Measurements from ENCODE around the gene VAMP2.

Gene VAMP2

GRCh38 chr17:8120520-8121406 lies 42.0 kb downstream of the VAMP2 start:
- DNase-seq, result peak; percentile 66
- TF ChIP-seq, protein P1, sequence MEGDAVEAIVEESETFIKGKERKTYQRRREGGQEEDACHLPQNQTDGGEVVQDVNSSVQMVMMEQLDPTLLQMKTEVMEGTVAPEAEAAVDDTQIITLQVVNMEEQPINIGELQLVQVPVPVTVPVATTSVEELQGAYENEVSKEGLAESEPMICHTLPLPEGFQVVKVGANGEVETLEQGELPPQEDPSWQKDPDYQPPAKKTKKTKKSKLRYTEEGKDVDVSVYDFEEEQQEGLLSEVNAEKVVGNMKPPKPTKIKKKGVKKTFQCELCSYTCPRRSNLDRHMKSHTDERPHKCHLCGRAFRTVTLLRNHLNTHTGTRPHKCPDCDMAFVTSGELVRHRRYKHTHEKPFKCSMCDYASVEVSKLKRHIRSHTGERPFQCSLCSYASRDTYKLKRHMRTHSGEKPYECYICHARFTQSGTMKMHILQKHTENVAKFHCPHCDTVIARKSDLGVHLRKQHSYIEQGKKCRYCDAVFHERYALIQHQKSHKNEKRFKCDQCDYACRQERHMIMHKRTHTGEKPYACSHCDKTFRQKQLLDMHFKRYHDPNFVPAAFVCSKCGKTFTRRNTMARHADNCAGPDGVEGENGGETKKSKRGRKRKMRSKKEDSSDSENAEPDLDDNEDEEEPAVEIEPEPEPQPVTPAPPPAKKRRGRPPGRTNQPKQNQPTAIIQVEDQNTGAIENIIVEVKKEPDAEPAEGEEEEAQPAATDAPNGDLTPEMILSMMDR (IDR thresholded peaks at IDR 0.05; ENCODE audit: low read depth, low read length, missing control alignments), result peak; percentile 63
- in situ Hi-C loops (cut with HindIII; ENCODE audit: low pct_ligation_motif_present, low sequenced_read_pairs), result no loop called here
- Histone ChIP-seq H3K27me3 (replicated peaks) (peaks cover 8% of the 10 kb centered on the region), H3K36me3 (replicated peaks) (no peaks in the 10 kb centered on the region), H3K4me3 (ENCODE audit: low read depth, low read length) (peak overlapping the region; percentile 66), H3K27ac (no peak overlapping the region)

GRCh38 chr17:8119581-8120519 lies 42.9 kb downstream of the VAMP2 start:
- Histone ChIP-seq H3K27ac (no peak overlapping the region), H3K36me3 (replicated peaks) (no peaks in the 10 kb centered on the region), H3K4me3 (ENCODE audit: low read depth, low read length) (peak overlapping the region; percentile 66), H3K27me3 (replicated peaks) (peaks cover 11% of the 10 kb centered on the region)
- TF ChIP-seq, protein P1 (IDR thresholded peaks at IDR 0.05; ENCODE audit: low read depth, low read length, missing control alignments), result no peak
- in situ Hi-C loops (cut with HindIII; ENCODE audit: low pct_ligation_motif_present, low sequenced_read_pairs), result loop anchor here (10.0 kb wide), 1 partner anchor 65 kb away; no protein-coding TSS in a partner anchor
- peak; percentile 89 for DNase-seq

- Histone ChIP-seq H3K27ac (no peak overlapping the region), H3K27me3 (replicated peaks) (peaks cover 11% of the 10 kb centered on the region), H3K36me3 (replicated peaks) (no peaks in the 10 kb centered on the region), H3K4me3 (ENCODE audit: low read depth, low read length) (peak overlapping the region; percentile 65)
- TF ChIP-seq, protein P1 (IDR thresholded peaks at IDR 0.05; ENCODE audit: low read depth, low read length, missing control alignments), result peak; percentile 94
- in situ Hi-C loops (cut with HindIII; ENCODE audit: low pct_ligation_motif_present, low sequenced_read_pairs), result loop anchor here (10.0 kb wide), 1 partner anchor 64 kb away; no protein-coding TSS in a partner anchor
- peak; percentile 85 for DNase-seq
These were observed 43.8 kb downstream of the VAMP2 start for GRCh38 chr17:8118769-8119580.

GRCh38 chr17:8117980-8118768 lies 44.6 kb downstream of the VAMP2 start, which contains the start of gene ALOXE3:
Gene ALOXE3 (minus strand): TSS chr17:8118514. CDS start chr17:8117990, 524 bp downstream.
- peak within 1 kb of the TSS; percentile 65 for H3K4me3 ChIP-seq (ENCODE audit: low read depth, low read length)
- in situ Hi-C loops (cut with HindIII; ENCODE audit: low pct_ligation_motif_present, low sequenced_read_pairs), result loop anchor here (10.0 kb wide), 1 partner anchor 63 kb away; no protein-coding TSS in a partner anchor
- H3K36me3 ChIP-seq (replicated peaks), result no peaks in the 10 kb centered on the region
- DNase-seq, result peak; percentile 59
- TF ChIP-seq, protein P1 (IDR thresholded peaks at IDR 0.05; ENCODE audit: low read depth, low read length, missing control alignments), result no peak
- H3K27ac ChIP-seq, result no peak within 1 kb of the TSS
- peaks cover 11% of the 10 kb centered on the region for H3K27me3 ChIP-seq (replicated peaks)
